Natural killer cell (primary cell): ENCODE measurements around the gene KAT8. TPM values are rescaled to one million over a fixed set of nuclear protein-coding genes. Genes with fewer than 3 reads are reported as not detected.

Experiments
- ATAC-seq, 3 donors: fragments of 150-1000 bp in 2 of 3; fragments of 200-7000 bp in 1 of 3; cut with Tn5 transposase; 1 replicate in 1 of 3; 2 replicates in 2 of 3; pipeline ENCODE4 v1.10.0; 2021; ENCODE audit warnings: mild to moderate bottlenecking in 2 of 3, moderate library complexity in 2 of 3
- DNase-seq, 2 donors: peaks; one replicate each; pipeline versions ENCODE4 v3.0.0 to v3.0.0-alpha.2; 2013 to 2021; ENCODE audit warnings: mixed read lengths in 1 of 2
- H3K27ac ChIP-seq: one replicate; pipeline ENCODE4 v1.5.1; 2013; ENCODE audit warnings: mild to moderate bottlenecking, low read length
- H3K27me3 ChIP-seq: one replicate; pipeline ENCODE4 v1.6.1; 2013; ENCODE audit warnings: low read length; ENCODE audit not compliant: control insufficient read depth, insufficient read depth
- H3K36me3 ChIP-seq: one replicate; pipeline ENCODE4 v1.6.1; 2013; ENCODE audit warnings: low read length; ENCODE audit not compliant: control insufficient read depth, insufficient read depth
- H3K4me1 ChIP-seq: one replicate; pipeline ENCODE4 v1.6.1; 2013; ENCODE audit warnings: low read length; ENCODE audit not compliant: control insufficient read depth, insufficient read depth
- H3K4me3 ChIP-seq: one replicate; pipeline ENCODE4 v1.5.1; 2013; ENCODE audit warnings: low read length
- H3K9me3 ChIP-seq: one replicate; pipeline ENCODE4 v1.6.1; 2013; ENCODE audit warnings: low read length; ENCODE audit not compliant: control insufficient read depth, insufficient read depth
- H3K27ac Mint-ChIP-seq, 2 donors: one replicate each; pipeline ENCODE4 v1.8.0; 2022; ENCODE audit warnings: mild to moderate bottlenecking in 2 of 2, mixed read lengths in 2 of 2, moderate library complexity in 1 of 2
- H3K27me3 Mint-ChIP-seq, 2 donors: one replicate each; pipeline ENCODE4 v1.8.0; 2022; ENCODE audit warnings: low read depth in 2 of 2, mixed read lengths in 2 of 2
- H3K36me3 Mint-ChIP-seq: one replicate; pipeline ENCODE4 v1.8.0; 2022; ENCODE audit warnings: mixed read lengths
- H3K4me1 Mint-ChIP-seq, 2 donors: one replicate each; pipeline ENCODE4 v1.8.0; 2022; ENCODE audit warnings: mixed read lengths in 2 of 2
- H3K4me3 Mint-ChIP-seq: one replicate; pipeline ENCODE4 v1.8.0; 2022; ENCODE audit warnings: mild to moderate bottlenecking, moderate library complexity, mixed read lengths
- H3K9me3 Mint-ChIP-seq, 2 donors: one replicate each; pipeline ENCODE4 v1.8.0; 2022; ENCODE audit warnings: mixed read lengths in 2 of 2
- WGBS: methylation state at CpG from one replicate; pipeline ENCODE4 v1.1.7; 2013; ENCODE audit warnings: missing lambda C conversion rate; ENCODE audit not compliant: insufficient coverage; 5-methylcytosine and 5-hydroxymethylcytosine counted together
- intact Hi-C: fragments of 100-400 bp; cut with micrococcal nuclease; formaldehyde crosslinking; loops from one replicate; pipeline ENCODE4 v1.14.2; 2022
- total RNA-seq, 4 donors: library from RNA; stranded (reverse); fragments of 120-200 nt in 1 of 4; gene quantifications; one replicate each; pipeline versions ENCODE4 v1.2.3 to v1.2.4, GENCODE V29; 2013 to 2022
- TF ChIP-seq, protein P1 (sequence below): fragments of 200-600 bp; IDR thresholded peaks from one replicate; pipeline ENCODE4 v1.8.0; 2022; ENCODE audit warnings: antibody characterized with exemption

Gene KAT8
- total RNA-seq, 3 donors from 2014 or later (not counting 1 experiment from before 2014, with no cell fraction given), result 90.6 to 101 (median 93.4) TPM

DNA sequence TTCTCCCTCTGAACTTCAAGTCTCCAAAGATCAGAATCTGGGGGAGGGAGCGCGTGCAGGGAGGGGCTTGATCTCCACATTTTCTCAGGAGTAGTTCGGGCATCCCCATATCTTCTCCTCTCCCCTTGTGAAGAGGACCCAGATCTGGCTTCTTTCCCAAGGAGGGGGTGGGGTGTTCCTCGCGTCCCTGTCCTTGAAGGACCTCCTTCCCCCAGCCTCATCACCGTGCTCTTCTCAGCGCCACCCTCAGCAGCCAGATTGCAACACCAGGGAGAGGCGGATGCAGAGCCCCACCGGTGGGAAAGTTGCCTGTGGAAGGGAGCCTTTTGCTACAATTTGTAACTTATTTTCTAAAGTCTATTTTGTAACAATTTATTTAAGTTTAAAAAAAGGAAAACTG lies 34.4 kb upstream of the KAT8 start:
- Mint-ChIP-seq H3K9me3 (no peaks in the 10 kb centered on the region), H3K36me3 (peaks cover 3% of the 10 kb centered on the region), H3K4me1 (peaks cover 24 to 53% of the 10 kb centered on the region in 2 donors), H3K27me3 (no peaks in the 10 kb centered on the region), H3K27ac (peak overlapping the region in 1 of 2 donors; percentile 57), H3K4me3 (no peak overlapping the region)
- TF ChIP-seq, protein P1, sequence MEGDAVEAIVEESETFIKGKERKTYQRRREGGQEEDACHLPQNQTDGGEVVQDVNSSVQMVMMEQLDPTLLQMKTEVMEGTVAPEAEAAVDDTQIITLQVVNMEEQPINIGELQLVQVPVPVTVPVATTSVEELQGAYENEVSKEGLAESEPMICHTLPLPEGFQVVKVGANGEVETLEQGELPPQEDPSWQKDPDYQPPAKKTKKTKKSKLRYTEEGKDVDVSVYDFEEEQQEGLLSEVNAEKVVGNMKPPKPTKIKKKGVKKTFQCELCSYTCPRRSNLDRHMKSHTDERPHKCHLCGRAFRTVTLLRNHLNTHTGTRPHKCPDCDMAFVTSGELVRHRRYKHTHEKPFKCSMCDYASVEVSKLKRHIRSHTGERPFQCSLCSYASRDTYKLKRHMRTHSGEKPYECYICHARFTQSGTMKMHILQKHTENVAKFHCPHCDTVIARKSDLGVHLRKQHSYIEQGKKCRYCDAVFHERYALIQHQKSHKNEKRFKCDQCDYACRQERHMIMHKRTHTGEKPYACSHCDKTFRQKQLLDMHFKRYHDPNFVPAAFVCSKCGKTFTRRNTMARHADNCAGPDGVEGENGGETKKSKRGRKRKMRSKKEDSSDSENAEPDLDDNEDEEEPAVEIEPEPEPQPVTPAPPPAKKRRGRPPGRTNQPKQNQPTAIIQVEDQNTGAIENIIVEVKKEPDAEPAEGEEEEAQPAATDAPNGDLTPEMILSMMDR, result no peak
- WGBS, result no CpG with 5 or more reads among the region's 9 CpGs
- Histone ChIP-seq H3K4me1 (peaks cover 34% of the 10 kb centered on the region), H3K4me3 (no peak overlapping the region), H3K9me3 (no peaks in the 10 kb centered on the region), H3K36me3 (peaks cover 71% of the 10 kb centered on the region), H3K27ac (no peak overlapping the region), H3K27me3 (no peaks in the 10 kb centered on the region)
- intact Hi-C loops, result no loop called here
- no peak for ATAC-seq
- DNase-seq, result no peak

GRCh38 chr16:31083556-31083955 lies 33.9 kb upstream of the KAT8 start:
- intact Hi-C loops, result no loop called here
- Mint-ChIP-seq H3K4me3 (no peak overlapping the region), H3K27ac (peak overlapping the region in 1 of 2 donors; percentile 57), H3K36me3 (no peaks in the 10 kb centered on the region), H3K4me1 (peaks cover 21 to 48% of the 10 kb centered on the region in 2 donors), H3K27me3 (no peaks in the 10 kb centered on the region), H3K9me3 (no peaks in the 10 kb centered on the region)
- ATAC-seq, result no peak
- Histone ChIP-seq H3K9me3 (no peaks in the 10 kb centered on the region), H3K27ac (no peak overlapping the region), H3K4me1 (peaks cover 34% of the 10 kb centered on the region), H3K4me3 (no peak overlapping the region), H3K36me3 (peaks cover 66% of the 10 kb centered on the region), H3K27me3 (no peaks in the 10 kb centered on the region)
- TF ChIP-seq, protein P1, result no peak
- 95% methylated on average over 5 of the region's 5 CpGs for WGBS
- no peak for DNase-seq

- no peaks in the 10 kb centered on the region for H3K27me3 ChIP-seq
- DNase-seq (no peak), ATAC-seq (no peak)
- H3K27me3 Mint-ChIP-seq, result no peaks in the 10 kb centered on the region
- H3K36me3 Mint-ChIP-seq, result no peaks in the 10 kb centered on the region
- H3K4me1 Mint-ChIP-seq, result peaks cover 19 to 45% of the 10 kb centered on the region in 2 donors
- TF ChIP-seq, protein P1, result no peak
- H3K9me3 ChIP-seq, result no peaks in the 10 kb centered on the region
- H3K4me3 Mint-ChIP-seq, result no peak overlapping the region
- peaks cover 62% of the 10 kb centered on the region for H3K36me3 ChIP-seq
- intact Hi-C loops, result no loop called here
- H3K4me1 ChIP-seq, result peaks cover 31% of the 10 kb centered on the region
- no peak overlapping the region for H3K27ac ChIP-seq
- H3K9me3 Mint-ChIP-seq, result no peaks in the 10 kb centered on the region
- H3K27ac Mint-ChIP-seq, result no peak overlapping the region
- WGBS, result 96% methylated on average over 13 of the region's 13 CpGs
- no peak overlapping the region for H3K4me3 ChIP-seq
These were observed 33.5 kb upstream of the KAT8 start for GRCh38 chr16:31083981-31084380.

- H3K4me1 Mint-ChIP-seq, result peaks cover 12 to 38% of the 10 kb centered on the region in 2 donors
- H3K9me3 Mint-ChIP-seq, result no peaks in the 10 kb centered on the region
- H3K27me3 Mint-ChIP-seq, result no peaks in the 10 kb centered on the region
- H3K27ac ChIP-seq, result no peak overlapping the region
- no peak overlapping the region for H3K4me3 ChIP-seq
- H3K4me1 ChIP-seq, result peaks cover 24% of the 10 kb centered on the region
- H3K27me3 ChIP-seq, result no peaks in the 10 kb centered on the region
- H3K4me3 Mint-ChIP-seq, result no peak overlapping the region
- ATAC-seq (no peak), DNase-seq (no peak)
- TF ChIP-seq, protein P1, result no peak
- H3K36me3 Mint-ChIP-seq, result no peaks in the 10 kb centered on the region
- intact Hi-C loops, result no loop called here
- H3K9me3 ChIP-seq, result no peaks in the 10 kb centered on the region
- whole genome bisulfite sequencing, result 96% methylated on average over 16 of the region's 16 CpGs
- no peak overlapping the region for H3K27ac Mint-ChIP-seq
- H3K36me3 ChIP-seq, result peaks cover 57% of the 10 kb centered on the region
These were observed 32.7 kb upstream of the KAT8 start for GRCh38 chr16:31084584-31085302.
